K562 (cell line): ENCODE data around the gene GEN1. TPM values are rescaled to one million over a fixed set of nuclear protein-coding genes. Genes with fewer than 3 reads are reported as not detected.

Source experiments
- polyA plus RNA-seq, 8 experiments: library from polyadenylated mRNA; depleted of rRNA in 4 of 8; stranded (reverse) in 5 of 8; unstranded in 3 of 8; fragments of >200 nt; fragmentation: Nextera tagmentation in 2 of 8; fragmentation: Illumina TruSeq in 1 of 8; extraction: Ambion mirVana in 2 of 8; extraction: Trizol in 1 of 8; gene quantifications; 2 replicates each; pipeline versions ENCODE4 v1.2.1 to v1.2.3, GENCODE V29; 2011 to 2014; ENCODE audit warnings: inconsistent platforms in 1 of 8, missing spikeins in 1 of 8
- total RNA-seq, 7 experiments: library from RNA; depleted of rRNA in 6 of 7; stranded (reverse); fragments of >200 nt in 6 of 7; fragmentation: Illumina TruSeq in 2 of 7; extraction: Trizol in 2 of 7; gene quantifications; 2 replicates each; pipeline versions ENCODE4 v1.2.1 to v1.2.3, GENCODE V29; 2011 to 2021; ENCODE audit warnings: low replicate concordance in 1 of 7

Gene GEN1
- total and polyA plus RNA-seq, 9 of the 15 experiments (the other 6 are each of a cell fraction or from before 2014, with no cell fraction given) = 8.6 to 39.7 (median 24.5) TPM

Other genes starting within 250 kb of the GEN1 start
- not detected in 2 replicates for gene RAD51AP2, start 235.7 kb upstream of the GEN1 start, total RNA-seq (2014; rRNA removed)
- gene RAD51AP2, start 235.7 kb upstream of the GEN1 start, total RNA-seq (2014; rRNA removed; fragmentation: Illumina TruSeq; extraction: Trizol) = 0.03 and 0.04 TPM in 2 replicates
- gene RAD51AP2, start 235.7 kb upstream of the GEN1 start, total RNA-seq (2015; rRNA removed; fragmentation: Illumina TruSeq; extraction: Trizol) = 0.04 TPM in 1 of 2 replicates, not detected in the other
- not detected in 2 replicates for gene RAD51AP2, start 235.7 kb upstream of the GEN1 start, total RNA-seq (2021)
- gene RAD51AP2, start 235.7 kb upstream of the GEN1 start, polyA plus RNA-seq (2011; rRNA removed) = 0.01 TPM in 1 of 2 replicates, not detected in the other
- not detected in 2 replicates for gene RAD51AP2, start 235.7 kb upstream of the GEN1 start, polyA plus RNA-seq (2014; fragmentation: Illumina TruSeq; extraction: Trizol)
- under 1 TPM in 1 of 2 experiments, not detected in 1; 0.01 TPM for gene RAD51AP2, start 235.7 kb upstream of the GEN1 start, polyA plus RNA-seq (2014; fragmentation: Nextera tagmentation; extraction: Ambion mirVana)
- gene RAD51AP2, start 235.7 kb upstream of the GEN1 start, polyA plus RNA-seq (2014; rRNA removed) = not detected in 2 replicates
- gene VSNL1, start 213.4 kb upstream of the GEN1 start, total RNA-seq (2014; rRNA removed) = not detected in 2 replicates
- not detected in 2 replicates for gene VSNL1, start 213.4 kb upstream of the GEN1 start, total RNA-seq (2014; rRNA removed; fragmentation: Illumina TruSeq; extraction: Trizol)
- not detected in 2 replicates for gene VSNL1, start 213.4 kb upstream of the GEN1 start, total RNA-seq (2015; rRNA removed; fragmentation: Illumina TruSeq; extraction: Trizol)
- gene VSNL1, start 213.4 kb upstream of the GEN1 start, total RNA-seq (2021) = not detected in 2 replicates
- gene VSNL1, start 213.4 kb upstream of the GEN1 start, polyA plus RNA-seq (2011; rRNA removed) = 0.20 TPM in 1 of 2 replicates, not detected in the other
- gene VSNL1, start 213.4 kb upstream of the GEN1 start, polyA plus RNA-seq (2014; fragmentation: Illumina TruSeq; extraction: Trizol) = not detected in 2 replicates
- gene VSNL1, start 213.4 kb upstream of the GEN1 start, polyA plus RNA-seq (2014; fragmentation: Nextera tagmentation; extraction: Ambion mirVana) = not detected
- not detected in 2 replicates for gene VSNL1, start 213.4 kb upstream of the GEN1 start, polyA plus RNA-seq (2014; rRNA removed)
- gene SMC6, start 328 bp upstream of the GEN1 start, total RNA-seq (2014; rRNA removed) = 38.4 and 42.9 TPM in 2 replicates
- gene SMC6, start 328 bp upstream of the GEN1 start, total RNA-seq (2014; rRNA removed; fragmentation: Illumina TruSeq; extraction: Trizol) = 71.1 and 84.3 TPM in 2 replicates
- gene SMC6, start 328 bp upstream of the GEN1 start, total RNA-seq (2015; rRNA removed; fragmentation: Illumina TruSeq; extraction: Trizol) = 68.5 and 75.9 TPM in 2 replicates
- gene SMC6, start 328 bp upstream of the GEN1 start, total RNA-seq (2021) = 46.6 and 51.5 TPM in 2 replicates
- gene SMC6, start 328 bp upstream of the GEN1 start, polyA plus RNA-seq (2011; rRNA removed) = 34.3 and 47.7 TPM in 2 replicates
- 41.8 and 55.6 TPM in 2 replicates for gene SMC6, start 328 bp upstream of the GEN1 start, polyA plus RNA-seq (2014; fragmentation: Illumina TruSeq; extraction: Trizol)
- gene SMC6, start 328 bp upstream of the GEN1 start, polyA plus RNA-seq (2014; fragmentation: Nextera tagmentation; extraction: Ambion mirVana) = 10 to 100 TPM; 14.2 to 18.5 TPM
- gene SMC6, start 328 bp upstream of the GEN1 start, polyA plus RNA-seq (2014; rRNA removed) = 41.1 and 44.1 TPM in 2 replicates
- not detected in 2 replicates for gene MSGN1, start 62.3 kb downstream of the GEN1 start, total RNA-seq (2014; rRNA removed)
- not detected in 2 replicates for gene MSGN1, start 62.3 kb downstream of the GEN1 start, total RNA-seq (2014; rRNA removed; fragmentation: Illumina TruSeq; extraction: Trizol)
- not detected in 2 replicates for gene MSGN1, start 62.3 kb downstream of the GEN1 start, total RNA-seq (2015; rRNA removed; fragmentation: Illumina TruSeq; extraction: Trizol)
- not detected in 2 replicates for gene MSGN1, start 62.3 kb downstream of the GEN1 start, total RNA-seq (2021)
- not detected in 2 replicates for gene MSGN1, start 62.3 kb downstream of the GEN1 start, polyA plus RNA-seq (2011; rRNA removed)
- not detected in 2 replicates for gene MSGN1, start 62.3 kb downstream of the GEN1 start, polyA plus RNA-seq (2014; fragmentation: Illumina TruSeq; extraction: Trizol)
- gene MSGN1, start 62.3 kb downstream of the GEN1 start, polyA plus RNA-seq (2014; fragmentation: Nextera tagmentation; extraction: Ambion mirVana) = not detected
- gene MSGN1, start 62.3 kb downstream of the GEN1 start, polyA plus RNA-seq (2014; rRNA removed) = not detected in 2 replicates
- gene KCNS3, start 124.5 kb downstream of the GEN1 start, total RNA-seq (2014; rRNA removed) = 0.24 and 0.45 TPM in 2 replicates
- 0.29 and 0.40 TPM in 2 replicates for gene KCNS3, start 124.5 kb downstream of the GEN1 start, total RNA-seq (2014; rRNA removed; fragmentation: Illumina TruSeq; extraction: Trizol)
- 0.19 and 0.25 TPM in 2 replicates for gene KCNS3, start 124.5 kb downstream of the GEN1 start, total RNA-seq (2015; rRNA removed; fragmentation: Illumina TruSeq; extraction: Trizol)
- 0.25 and 0.75 TPM in 2 replicates for gene KCNS3, start 124.5 kb downstream of the GEN1 start, total RNA-seq (2021)
- 0.28 and 0.49 TPM in 2 replicates for gene KCNS3, start 124.5 kb downstream of the GEN1 start, polyA plus RNA-seq (2011; rRNA removed)
- 0.19 and 0.28 TPM in 2 replicates for gene KCNS3, start 124.5 kb downstream of the GEN1 start, polyA plus RNA-seq (2014; fragmentation: Illumina TruSeq; extraction: Trizol)
- under 1 TPM; 0.01 to 0.18 TPM for gene KCNS3, start 124.5 kb downstream of the GEN1 start, polyA plus RNA-seq (2014; fragmentation: Nextera tagmentation; extraction: Ambion mirVana)
- 0.08 and 0.20 TPM in 2 replicates for gene KCNS3, start 124.5 kb downstream of the GEN1 start, polyA plus RNA-seq (2014; rRNA removed)